K562 (cell line): ENCODE data around the gene MAP3K4. TPM values are rescaled to one million over a fixed set of nuclear protein-coding genes. Genes with fewer than 3 reads are reported as not detected.

Source experiments
- ATAC-seq: fragments of 200-7000 bp; cut with Tn5 transposase; 3 replicates; pipeline ENCODE4 v1.9.1; 2020; ENCODE audit warnings: moderate library complexity
- BruUV-seq: library from RNA; stranded (reverse); fragments of 400-500 nt; replicated peaks from 2 replicates; lab custom pipeline; 2021; lab: Mats Ljungman, UMichigan
- CTCF ChIA-PET: fragments of 300-600 bp; formaldehyde crosslinking; extraction: SDS; loops from one replicate; lab custom pipeline; 2021; ENCODE audit warnings: low intra/inter-chr PET ratio; lab: Yijun Ruan, JAX
- POLR2A ChIA-PET: fragments of 300-600, 350-650 bp; sonication (Branson Sonifier 250); formaldehyde crosslinking; extraction: SDS; loops from one replicate; lab custom pipeline; 2021; ENCODE audit warnings: antibody characterized with exemption, inconsistent platforms; lab: Yijun Ruan, JAX
- DNase-seq, 4 experiments: peaks; one replicate each; pipeline versions ENCODE4 v3.0.0 to v3.0.0-alpha.2; 2011 to 2018; ENCODE audit warnings: low spot score in 3 of 4, mixed read lengths in 3 of 4; ENCODE audit errors: extremely low read depth in 1 of 4
- FAIRE-seq: peaks from 2 replicates; lab custom pipeline; 2011; peaks lifted over from hg19 to GRCh38; lab: Jason Lieb, UNC
- H2AFZ ChIP-seq: 2 replicates; pipeline ENCODE4 v1.6.0; 2011; ENCODE audit warnings: low read depth, low read length, control low read depth, inconsistent platforms
- H3K27ac ChIP-seq: fragments of 200-600 bp; 3 replicates; pipeline ENCODE4 v1.8.0; 2011; ENCODE audit warnings: low read depth, mild to moderate bottlenecking, control low read depth, inconsistent platforms, low read length, moderate library complexity, mixed read lengths; ENCODE audit errors: extremely low read depth
- H3K27me3 ChIP-seq, 2 experiments: fragments of 300-600 bp in 1 of 2; 2 replicates in 1 of 2; 3 replicates in 1 of 2; pipeline versions ENCODE4 v1.6.0 to v1.8.0; 2011; ENCODE audit warnings: inconsistent platforms in 2 of 2, low read length in 2 of 2, mild to moderate bottlenecking in 1 of 2, mixed read lengths in 1 of 2, moderate library complexity in 1 of 2; ENCODE audit not compliant: control insufficient read depth in 2 of 2, insufficient read depth in 2 of 2
- H3K36me3 ChIP-seq: fragments of 300-600 bp; 3 replicates; pipeline ENCODE4 v1.8.0; 2011; ENCODE audit warnings: mild to moderate bottlenecking, low read length, inconsistent platforms; ENCODE audit not compliant: control insufficient read depth, insufficient read depth
- H3K4me1 ChIP-seq, 2 experiments: fragments of 200-600 bp in 1 of 2; replicated peaks in 1 of 2; 2 replicates in 1 of 2; 3 replicates in 1 of 2; pipeline versions ENCODE4 v1.5.1 to v1.8.0; 2011; ENCODE audit warnings: inconsistent platforms in 2 of 2, low read length in 2 of 2, mild to moderate bottlenecking in 1 of 2, mixed read lengths in 1 of 2, moderate library complexity in 1 of 2; ENCODE audit not compliant: control insufficient read depth in 2 of 2, insufficient read depth in 2 of 2
- H3K4me2 ChIP-seq: 2 replicates; pipeline ENCODE4 v1.6.1; 2011; ENCODE audit warnings: low read length, control low read depth, inconsistent platforms, mixed read lengths; ENCODE audit not compliant: insufficient read depth
- H3K4me3 ChIP-seq: fragments of 200-600 bp; sonication (generic), shearing (Covaris generic); 2 replicates; pipeline ENCODE4 v1.5.1; 2016; ENCODE audit warnings: control low read depth, inconsistent platforms
- H3K79me2 ChIP-seq: fragments of 200-600 bp; 3 replicates; pipeline ENCODE4 v1.8.0; 2011; ENCODE audit warnings: low read length, inconsistent platforms; ENCODE audit not compliant: control insufficient read depth, insufficient read depth
- H3K9ac ChIP-seq, 2 experiments: 2 replicates each; pipeline versions ENCODE4 v1.6.0 to v1.6.1; 2011; ENCODE audit warnings: low read depth in 2 of 2, low read length in 2 of 2, control low read depth in 1 of 2, inconsistent platforms in 1 of 2, mild to moderate bottlenecking in 1 of 2, mixed read lengths in 1 of 2; ENCODE audit not compliant: insufficient read depth in 1 of 2
- H3K9me1 ChIP-seq: one replicate; pipeline ENCODE4 v1.6.0; 2011; ENCODE audit warnings: inconsistent platforms, mild to moderate bottlenecking, low read length, moderate library complexity; ENCODE audit not compliant: control insufficient read depth, insufficient read depth
- H3K9me3 ChIP-seq: replicated peaks from 2 replicates; pipeline ENCODE4 v1.5.1; 2011; ENCODE audit warnings: low read depth, low read length, inconsistent platforms; ENCODE audit not compliant: control insufficient read depth, insufficient read depth
- H4K20me1 ChIP-seq: replicated peaks from 2 replicates; pipeline ENCODE4 v1.6.1; 2011; ENCODE audit warnings: low read length, inconsistent platforms, mixed read lengths; ENCODE audit not compliant: control insufficient read depth, insufficient read depth
- BHLHE40 ChIP-seq: IDR thresholded peaks from 2 replicates; pipeline ENCODE4 v1.6.1; 2011; ENCODE audit warnings: low read length, improper control_type of control experiment
- DMBX1 ChIP-seq: fragments of 250-450 bp; sonication (Bioruptor Pico); IDR thresholded peaks from 2 replicates; pipeline ENCODE4 v1.8.0; 2022; ENCODE audit warnings: inconsistent platforms, mild to moderate bottlenecking, moderate library complexity, borderline replicate concordance
- FOXK2 ChIP-seq, 2 experiments: fragments of 450-650 bp; IDR thresholded peaks in 1 of 2; conservative IDR thresholded peaks in 1 of 2; 2 replicates each; pipeline ENCODE4 v1.6.1; 2016; ENCODE audit warnings: low read depth in 2 of 2, mild to moderate bottlenecking in 1 of 2
- ID3 ChIP-seq, 2 experiments: fragments of 250-450 bp in 1 of 2; fragments of 450-650 bp in 1 of 2; sonication (Bioruptor Pico) in 1 of 2; IDR thresholded peaks; 2 replicates each; pipeline versions ENCODE4 v1.6.1 to v1.8.0; 2016 to 2021; ENCODE audit warnings: mild to moderate bottlenecking in 2 of 2, moderate library complexity in 2 of 2, missing compliant biosample characterization in 1 of 2, missing genetic modification characterization in 1 of 2
- POLR2H ChIP-seq: IDR thresholded peaks from 2 replicates; pipeline ENCODE4 v1.6.1; 2016; ENCODE audit warnings: missing genetic modification characterization, low read depth, mild to moderate bottlenecking, control low read depth, missing compliant biosample characterization, moderate library complexity
- PRDM10 ChIP-seq: fragments of 450-650 bp; IDR thresholded peaks from 2 replicates; pipeline ENCODE4 v1.6.1; 2018; ENCODE audit not compliant: partially characterized antibody
- WGBS: fragments of 100-300 bp; shearing (Covaris generic); methylation state at CpG from one replicate; pipeline ENCODE4 v1.1.6; 2016; ENCODE audit warnings: low coverage, mixed read lengths; ENCODE audit not compliant: insufficient coverage; ENCODE audit errors: missing lambda C conversion rate; 5-methylcytosine and 5-hydroxymethylcytosine counted together
- in situ Hi-C: fragments of 300-500 bp; cut with MboI; formaldehyde crosslinking; loops from 4 replicates; pipeline ENCODE4 v1.15.0; 2018; ENCODE audit warnings: inconsistent platforms, mixed read lengths
- intact Hi-C: fragments of 100-400 bp; cut with micrococcal nuclease; formaldehyde crosslinking; loops from 2 replicates; pipeline ENCODE4 v1.14.2; 2022
- polyA plus RNA-seq, 8 experiments: library from polyadenylated mRNA; depleted of rRNA in 4 of 8; stranded (reverse) in 5 of 8; unstranded in 3 of 8; fragments of >200 nt; fragmentation: Nextera tagmentation in 2 of 8; fragmentation: Illumina TruSeq in 1 of 8; extraction: Ambion mirVana in 2 of 8; extraction: Trizol in 1 of 8; gene quantifications; 2 replicates each; pipeline versions ENCODE4 v1.2.1 to v1.2.3, GENCODE V29; 2011 to 2014; ENCODE audit warnings: inconsistent platforms in 1 of 8, missing spikeins in 1 of 8
- total RNA-seq, 7 experiments: library from RNA; depleted of rRNA in 6 of 7; stranded (reverse); fragments of >200 nt in 6 of 7; fragmentation: Illumina TruSeq in 2 of 7; extraction: Trizol in 2 of 7; gene quantifications; 2 replicates each; pipeline versions ENCODE4 v1.2.1 to v1.2.3, GENCODE V29; 2011 to 2021; ENCODE audit warnings: low replicate concordance in 1 of 7

Gene MAP3K4
- total and polyA plus RNA-seq, 9 of the 15 experiments (the other 6 are each of a cell fraction or from before 2014, with no cell fraction given), result 21.0 to 77.2 (median 48.9) TPM

- Histone ChIP-seq H3K36me3 (no peaks in the 10 kb centered on the region), H3K79me2 (no peaks in the 10 kb centered on the region), H3K4me3 (no peak overlapping the region), H3K27ac (no peak overlapping the region), H3K4me1 (peaks cover 7 to 9% of the 10 kb centered on the region in 2 experiments; a peak in 4 of 5 replicates), H3K9me3 (no peaks in the 10 kb centered on the region), H3K9ac (no peak overlapping the region), H2AFZ (no peak overlapping the region), H3K9me1 (no peaks in the 10 kb centered on the region), H3K4me2 (no peak overlapping the region), H3K27me3 (peaks cover 0 to 10% of the 10 kb centered on the region in 2 experiments; a peak in 1 of 5 replicates), H4K20me1 (no peaks in the 10 kb centered on the region)
- in situ Hi-C loops, result no loop called here
- no TSS peak for BruUV-seq
- no peak for TF ChIP-seq FOXK2 (conservative IDR thresholded peaks at IDR 0.05 in 1 of 2, IDR thresholded peaks at IDR 0.05 in 1 of 2; ENCODE audit: low read depth in 2 of 2)
- TF ChIP-seq BHLHE40, result no peak
- no peak for TF ChIP-seq DMBX1 (CRISPR knock-in tag)
- TF ChIP-seq PRDM10, result no peak
- TF ChIP-seq ID3 (CRISPR knock-in tag; IDR thresholded peaks at IDR 0.05), result no peak
- no peak for TF ChIP-seq ID3 (tag; IDR thresholded peaks at IDR 0.05)
- no peak for TF ChIP-seq POLR2H (tag)
- 33% methylated on average over 7 of the region's 7 CpGs for WGBS
- FAIRE-seq (peak; percentile 19), ATAC-seq (no peak), DNase-seq (no peak)
- ChIA-PET CTCF (no interaction called here), POLR2A (interaction anchor here (1.3 kb wide), 1 partner anchor 11 kb away, joined by 4 read pairs; no protein-coding TSS in a partner anchor)
- intact Hi-C loops, result no loop called here
Measured at GRCh38 chr6:160959726-160960435, 31.7 kb upstream of the MAP3K4 start.
